Measurements from ENCODE around the gene PINK1.

The PINK1 gene

GRCh38 chr1:20588634-20589225 is 44.5 kb upstream of the PINK1 start, which contains the start of gene CDA:
TSS of gene CDA (plus strand) at chr1:20589097. CDS start at chr1:20589130, 33 bp downstream.
- peaks cover 47% of the 10 kb centered on the region; the same call in 1 of the 2 replicates for H3K27me3 ChIP-seq (ENCODE audit: insufficient read depth, low read depth)
- no peaks in the 10 kb centered on the region for H4K20me1 ChIP-seq (ENCODE audit: insufficient read depth)
- no peak within 1 kb of the TSS for H3K4me2 ChIP-seq
- H3K27ac ChIP-seq = no peak within 1 kb of the TSS
- H2AFZ ChIP-seq (ENCODE audit: low read depth) = no peak within 1 kb of the TSS
- H3K4me3 ChIP-seq (IDR thresholded peaks at IDR 0.05; ENCODE audit: insufficient read depth, low read depth, low read length) = no peak within 1 kb of the TSS
- no peaks in the 10 kb centered on the region for H3K4me1 ChIP-seq (ENCODE audit: low read depth, poor library complexity, severe bottlenecking)
- H3K9ac ChIP-seq = no peak within 1 kb of the TSS
- H3K36me3 ChIP-seq (ENCODE audit: insufficient read depth) = no peaks in the 10 kb centered on the region
- TF ChIP-seq, protein P1, sequence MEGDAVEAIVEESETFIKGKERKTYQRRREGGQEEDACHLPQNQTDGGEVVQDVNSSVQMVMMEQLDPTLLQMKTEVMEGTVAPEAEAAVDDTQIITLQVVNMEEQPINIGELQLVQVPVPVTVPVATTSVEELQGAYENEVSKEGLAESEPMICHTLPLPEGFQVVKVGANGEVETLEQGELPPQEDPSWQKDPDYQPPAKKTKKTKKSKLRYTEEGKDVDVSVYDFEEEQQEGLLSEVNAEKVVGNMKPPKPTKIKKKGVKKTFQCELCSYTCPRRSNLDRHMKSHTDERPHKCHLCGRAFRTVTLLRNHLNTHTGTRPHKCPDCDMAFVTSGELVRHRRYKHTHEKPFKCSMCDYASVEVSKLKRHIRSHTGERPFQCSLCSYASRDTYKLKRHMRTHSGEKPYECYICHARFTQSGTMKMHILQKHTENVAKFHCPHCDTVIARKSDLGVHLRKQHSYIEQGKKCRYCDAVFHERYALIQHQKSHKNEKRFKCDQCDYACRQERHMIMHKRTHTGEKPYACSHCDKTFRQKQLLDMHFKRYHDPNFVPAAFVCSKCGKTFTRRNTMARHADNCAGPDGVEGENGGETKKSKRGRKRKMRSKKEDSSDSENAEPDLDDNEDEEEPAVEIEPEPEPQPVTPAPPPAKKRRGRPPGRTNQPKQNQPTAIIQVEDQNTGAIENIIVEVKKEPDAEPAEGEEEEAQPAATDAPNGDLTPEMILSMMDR (conservative IDR thresholded peaks at IDR 0.05; ENCODE audit: low read depth, low read length) = no peak
- H3K79me2 ChIP-seq (ENCODE audit: insufficient read depth, low read depth) = no peaks in the 10 kb centered on the region

DNA sequence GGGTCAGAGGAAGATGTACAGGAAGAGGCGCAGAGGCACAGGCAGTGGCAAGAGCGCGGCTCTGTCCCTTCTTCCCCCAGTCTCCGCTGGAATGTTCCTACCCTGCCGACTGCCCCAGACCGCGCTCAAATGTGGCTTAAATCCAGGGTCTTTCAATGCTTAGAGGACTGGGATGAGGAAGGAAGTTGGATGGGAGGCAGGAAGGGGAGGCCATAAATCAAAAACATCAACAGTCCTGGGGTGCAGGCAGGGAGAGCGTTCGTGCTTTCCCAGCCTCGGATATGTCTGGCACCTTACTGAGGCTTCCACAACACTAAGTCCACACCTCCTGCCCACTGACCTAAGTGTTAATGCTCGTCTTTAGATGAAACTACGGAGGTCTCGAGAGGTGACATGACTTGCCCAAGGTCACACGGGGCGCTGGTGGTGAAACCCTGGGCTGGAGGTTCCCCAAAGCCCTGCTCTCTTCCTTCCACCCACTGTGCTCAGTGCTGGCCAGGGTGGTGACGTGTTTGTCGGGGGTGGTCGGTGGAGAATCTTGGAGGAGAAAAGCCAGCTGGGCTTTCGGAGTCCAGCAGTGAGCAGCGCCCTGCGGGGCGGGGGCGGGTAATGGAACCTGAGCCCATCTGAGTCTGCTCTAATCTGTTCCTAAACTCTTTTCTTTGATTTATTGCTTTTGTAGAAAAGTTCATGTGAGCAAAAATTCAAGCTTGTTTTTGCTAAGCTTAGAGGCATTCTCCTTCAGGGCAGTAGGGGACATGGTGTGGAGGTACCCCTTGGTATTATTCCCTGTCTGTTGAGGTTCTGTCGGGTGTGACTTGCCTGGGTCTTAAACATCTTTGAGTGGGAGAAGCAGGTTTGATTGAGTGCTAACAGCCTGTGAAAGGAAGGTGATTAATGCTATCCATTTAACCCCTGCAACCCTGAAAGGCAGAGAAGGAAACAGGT is 43.7 kb upstream of the PINK1 start:
- Histone ChIP-seq H3K36me3 (ENCODE audit: insufficient read depth) (no peaks in the 10 kb centered on the region), H2AFZ (ENCODE audit: low read depth) (no peak overlapping the region), H3K27ac (no peak overlapping the region), H3K4me2 (no peak overlapping the region), H3K4me3 (IDR thresholded peaks at IDR 0.05; ENCODE audit: insufficient read depth, low read depth, low read length) (no peak overlapping the region), H3K4me1 (ENCODE audit: low read depth, poor library complexity, severe bottlenecking) (no peaks in the 10 kb centered on the region), H4K20me1 (ENCODE audit: insufficient read depth) (no peaks in the 10 kb centered on the region), H3K9ac (no peak overlapping the region), H3K79me2 (ENCODE audit: insufficient read depth, low read depth) (no peaks in the 10 kb centered on the region), H3K27me3 (ENCODE audit: insufficient read depth, low read depth) (peaks cover 49% of the 10 kb centered on the region; the same call in 1 of the 2 replicates)
- TF ChIP-seq, protein P1 (conservative IDR thresholded peaks at IDR 0.05; ENCODE audit: low read depth, low read length) = no peak

GRCh38 chr1:20590306-20590777 is 42.9 kb upstream of the PINK1 start:
- Histone ChIP-seq H3K4me1 (ENCODE audit: low read depth, poor library complexity, severe bottlenecking) (no peaks in the 10 kb centered on the region), H3K4me3 (IDR thresholded peaks at IDR 0.05; ENCODE audit: insufficient read depth, low read depth, low read length) (no peak overlapping the region), H3K27ac (no peak overlapping the region), H4K20me1 (ENCODE audit: insufficient read depth) (no peaks in the 10 kb centered on the region), H2AFZ (ENCODE audit: low read depth) (no peak overlapping the region), H3K36me3 (ENCODE audit: insufficient read depth) (no peaks in the 10 kb centered on the region), H3K79me2 (ENCODE audit: insufficient read depth, low read depth) (no peaks in the 10 kb centered on the region), H3K9ac (no peak overlapping the region), H3K27me3 (ENCODE audit: insufficient read depth, low read depth) (peaks cover 55% of the 10 kb centered on the region), H3K4me2 (no peak overlapping the region)
- TF ChIP-seq, protein P1 (conservative IDR thresholded peaks at IDR 0.05; ENCODE audit: low read depth, low read length) = no peak

- no peaks in the 10 kb centered on the region for H3K79me2 ChIP-seq (ENCODE audit: insufficient read depth, low read depth)
- H3K9ac ChIP-seq = no peak overlapping the region
- no peaks in the 10 kb centered on the region for H3K36me3 ChIP-seq (ENCODE audit: insufficient read depth)
- H4K20me1 ChIP-seq (ENCODE audit: insufficient read depth) = no peaks in the 10 kb centered on the region
- TF ChIP-seq, protein P1 (conservative IDR thresholded peaks at IDR 0.05; ENCODE audit: low read depth, low read length) = no peak
- H3K27ac ChIP-seq = no peak overlapping the region
- H2AFZ ChIP-seq (ENCODE audit: low read depth) = no peak overlapping the region
- no peak overlapping the region for H3K4me2 ChIP-seq
- H3K4me3 ChIP-seq (IDR thresholded peaks at IDR 0.05; ENCODE audit: insufficient read depth, low read depth, low read length) = no peak overlapping the region
- peaks cover 60% of the 10 kb centered on the region for H3K27me3 ChIP-seq (ENCODE audit: insufficient read depth, low read depth)
- no peaks in the 10 kb centered on the region for H3K4me1 ChIP-seq (ENCODE audit: low read depth, poor library complexity, severe bottlenecking)
These were observed 39.5 kb upstream of the PINK1 start for GRCh38 chr1:20593756-20594155.

All from KMS-11 (cell line).